ENCODE measurements around the gene FNDC10. TPM values are rescaled to one million over a fixed set of nuclear protein-coding genes. Genes with fewer than 3 reads are reported as not detected.
A peak's percentile ranks its signal among the peaks of the same experiment; 100 is the strongest.

The FNDC10 gene
- total and polyA plus RNA-seq, 9 of the 15 experiments (the other 6 are each of a cell fraction or from before 2014, with no cell fraction given), result 0.08 to 6.3 (median 1.6) TPM

- no peaks in the 10 kb centered on the region for H3K36me3 ChIP-seq (ENCODE audit: control insufficient read depth, insufficient read depth, low read length)
- peaks cover 20 to 76% of the 10 kb centered on the region in 2 experiments; a peak in 4 of 5 replicates for H3K4me1 ChIP-seq (replicated peaks in 1 of 2; ENCODE audit: control insufficient read depth in 2 of 2, insufficient read depth in 2 of 2, low read length in 2 of 2)
- H3K79me2 ChIP-seq (ENCODE audit: control insufficient read depth, insufficient read depth, low read length), result no peaks in the 10 kb centered on the region; the same call in 2 of the 3 replicates
- H2AFZ ChIP-seq (ENCODE audit: low read depth, low read length), result no peak overlapping the region
- CTCF ChIA-PET (ENCODE audit: low intra/inter-chr PET ratio), result no interaction called here
- H3K9ac ChIP-seq (ENCODE audit: insufficient read depth in 1 of 2, low read depth in 2 of 2, low read length in 2 of 2), result peak overlapping the region in 1 of 2 experiments; percentile 89; a peak in 2 of 4 replicates
- no peak overlapping the region for H3K27ac ChIP-seq (ENCODE audit: extremely low read depth, low read depth, low read length)
- H3K27me3 ChIP-seq (ENCODE audit: control insufficient read depth in 2 of 2, insufficient read depth in 2 of 2, low read length in 2 of 2), result no peaks in the 10 kb centered on the region
- H3K4me2 ChIP-seq (ENCODE audit: insufficient read depth, low read length), result no peak overlapping the region
- H3K9me1 ChIP-seq (ENCODE audit: control insufficient read depth, insufficient read depth, low read length), result no peaks in the 10 kb centered on the region
- no peak for ATAC-seq
- TF ChIP-seq PTBP1 (IDR thresholded peaks at IDR 0.05; ENCODE audit: low read depth, low read length) (no peak), ZNF124 (CRISPR knock-in tag; IDR thresholded peaks at IDR 0.05) (peak; percentile 39; the same call in 1 of the 2 replicates), CREB1 (IDR thresholded peaks at IDR 0.05) (no peak), CREB1 (CRISPR knock-in tag; IDR thresholded peaks at IDR 0.05) (0 out of 2 replicates have a peak, but pooled peaks have one; percentile 5), RBFOX2 (IDR thresholded peaks at IDR 0.05; ENCODE audit: low read depth, low read length) (peak; percentile 29; the same call in 1 of the 2 replicates), KLF16 (IDR thresholded peaks at IDR 0.05) (no peak), POLR2G (IDR thresholded peaks at IDR 0.05; ENCODE audit: low read depth, low read length) (0 out of 2 replicates have a peak, but pooled peaks have one; percentile 9), OTX1 (CRISPR knock-in tag; IDR thresholded peaks at IDR 0.05) (no peak), ZNF232 (CRISPR knock-in tag; IDR thresholded peaks at IDR 0.05) (0 out of 2 replicates have a peak, but pooled peaks have one; percentile 40), CBX1 (IDR thresholded peaks at IDR 0.05; ENCODE audit: low read depth) (no peak)
- TF ChIP-seq, protein P1, sequence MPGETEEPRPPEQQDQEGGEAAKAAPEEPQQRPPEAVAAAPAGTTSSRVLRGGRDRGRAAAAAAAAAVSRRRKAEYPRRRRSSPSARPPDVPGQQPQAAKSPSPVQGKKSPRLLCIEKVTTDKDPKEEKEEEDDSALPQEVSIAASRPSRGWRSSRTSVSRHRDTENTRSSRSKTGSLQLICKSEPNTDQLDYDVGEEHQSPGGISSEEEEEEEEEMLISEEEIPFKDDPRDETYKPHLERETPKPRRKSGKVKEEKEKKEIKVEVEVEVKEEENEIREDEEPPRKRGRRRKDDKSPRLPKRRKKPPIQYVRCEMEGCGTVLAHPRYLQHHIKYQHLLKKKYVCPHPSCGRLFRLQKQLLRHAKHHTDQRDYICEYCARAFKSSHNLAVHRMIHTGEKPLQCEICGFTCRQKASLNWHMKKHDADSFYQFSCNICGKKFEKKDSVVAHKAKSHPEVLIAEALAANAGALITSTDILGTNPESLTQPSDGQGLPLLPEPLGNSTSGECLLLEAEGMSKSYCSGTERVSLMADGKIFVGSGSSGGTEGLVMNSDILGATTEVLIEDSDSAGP (CRISPR knock-in tag; IDR thresholded peaks at IDR 0.05), result 0 out of 2 replicates have a peak, but pooled peaks have one; percentile 20
- TF ChIP-seq, protein P2, sequence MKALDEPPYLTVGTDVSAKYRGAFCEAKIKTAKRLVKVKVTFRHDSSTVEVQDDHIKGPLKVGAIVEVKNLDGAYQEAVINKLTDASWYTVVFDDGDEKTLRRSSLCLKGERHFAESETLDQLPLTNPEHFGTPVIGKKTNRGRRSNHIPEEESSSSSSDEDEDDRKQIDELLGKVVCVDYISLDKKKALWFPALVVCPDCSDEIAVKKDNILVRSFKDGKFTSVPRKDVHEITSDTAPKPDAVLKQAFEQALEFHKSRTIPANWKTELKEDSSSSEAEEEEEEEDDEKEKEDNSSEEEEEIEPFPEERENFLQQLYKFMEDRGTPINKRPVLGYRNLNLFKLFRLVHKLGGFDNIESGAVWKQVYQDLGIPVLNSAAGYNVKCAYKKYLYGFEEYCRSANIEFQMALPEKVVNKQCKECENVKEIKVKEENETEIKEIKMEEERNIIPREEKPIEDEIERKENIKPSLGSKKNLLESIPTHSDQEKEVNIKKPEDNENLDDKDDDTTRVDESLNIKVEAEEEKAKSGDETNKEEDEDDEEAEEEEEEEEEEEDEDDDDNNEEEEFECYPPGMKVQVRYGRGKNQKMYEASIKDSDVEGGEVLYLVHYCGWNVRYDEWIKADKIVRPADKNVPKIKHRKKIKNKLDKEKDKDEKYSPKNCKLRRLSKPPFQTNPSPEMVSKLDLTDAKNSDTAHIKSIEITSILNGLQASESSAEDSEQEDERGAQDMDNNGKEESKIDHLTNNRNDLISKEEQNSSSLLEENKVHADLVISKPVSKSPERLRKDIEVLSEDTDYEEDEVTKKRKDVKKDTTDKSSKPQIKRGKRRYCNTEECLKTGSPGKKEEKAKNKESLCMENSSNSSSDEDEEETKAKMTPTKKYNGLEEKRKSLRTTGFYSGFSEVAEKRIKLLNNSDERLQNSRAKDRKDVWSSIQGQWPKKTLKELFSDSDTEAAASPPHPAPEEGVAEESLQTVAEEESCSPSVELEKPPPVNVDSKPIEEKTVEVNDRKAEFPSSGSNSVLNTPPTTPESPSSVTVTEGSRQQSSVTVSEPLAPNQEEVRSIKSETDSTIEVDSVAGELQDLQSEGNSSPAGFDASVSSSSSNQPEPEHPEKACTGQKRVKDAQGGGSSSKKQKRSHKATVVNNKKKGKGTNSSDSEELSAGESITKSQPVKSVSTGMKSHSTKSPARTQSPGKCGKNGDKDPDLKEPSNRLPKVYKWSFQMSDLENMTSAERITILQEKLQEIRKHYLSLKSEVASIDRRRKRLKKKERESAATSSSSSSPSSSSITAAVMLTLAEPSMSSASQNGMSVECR (CRISPR knock-in tag; IDR thresholded peaks at IDR 0.05), result no peak
- WGBS (ENCODE audit: insufficient coverage, low coverage, missing lambda C conversion rate), result 79% methylated on average over 23 of the region's 28 CpGs
- no peak overlapping the region for H3K4me3 ChIP-seq
- FAIRE-seq, result no peak
- POLR2A ChIA-PET, result interaction anchor here (0.7 to 2.2 kb wide), 3 partner anchors 15 to 20 kb away, joined by 4 to 13 read pairs (median 9); no protein-coding TSS in a partner anchor
- TSS peak; percentile 43 for BruUV-seq (replicated peaks)
- intact Hi-C loops (cut with micrococcal nuclease), result no loop called here
- DNase-seq (ENCODE audit: extremely low read depth in 1 of 4, low spot score in 3 of 4), result peak in 1 of 4 experiments; percentile 5
- H3K9me3 ChIP-seq (replicated peaks; ENCODE audit: control insufficient read depth, insufficient read depth, low read depth, low read length), result no peaks in the 10 kb centered on the region
- H4K20me1 ChIP-seq (replicated peaks; ENCODE audit: control insufficient read depth, insufficient read depth, low read length), result no peaks in the 10 kb centered on the region; the same call in 1 of the 2 replicates
- in situ Hi-C loops (cut with MboI), result no loop called here
Observed at GRCh38 chr1:1598051-1598719, 1.8 kb downstream of the FNDC10 start.

Data from K562 (cell line).